Endothelial cell of umbilical vein (primary cell): ENCODE measurements around the gene GHRHR. TPM values are rescaled to one million over a fixed set of nuclear protein-coding genes. Genes with fewer than 3 reads are reported as not detected.

Source experiments
- BruUV-seq: library from RNA; stranded (reverse); fragments of 400-500 nt; replicated peaks from 2 replicates; lab custom pipeline; 2021; lab: Mats Ljungman, UMichigan
- CTCF ChIA-PET: fragments of 300-600, 350-600 bp; sonication (Branson Sonifier 250); formaldehyde crosslinking; loops from one replicate; lab custom pipeline; 2021; ENCODE audit warnings: antibody characterized with exemption, inconsistent platforms; lab: Charles Lee
- POLR2A ChIA-PET: fragments of 300-600, 350-600 bp; sonication (Branson Sonifier 250); formaldehyde crosslinking; loops from one replicate; lab custom pipeline; 2021; ENCODE audit warnings: antibody characterized with exemption, inconsistent platforms; lab: Charles Lee
- DNase-seq: peaks from one replicate; pipeline ENCODE4 v3.0.0-alpha.2; 2011; ENCODE audit warnings: low read depth, low spot score
- FAIRE-seq: peaks from 2 replicates; lab custom pipeline; 2011; peaks lifted over from hg19 to GRCh38; lab: Jason Lieb, UNC
- H2AFZ ChIP-seq: 2 replicates; pipeline ENCODE4 v1.6.0; 2012; ENCODE audit warnings: low read depth, low read length, control low read depth, inconsistent platforms
- H3K27ac ChIP-seq: 2 replicates; pipeline ENCODE4 v1.5.1; 2011; ENCODE audit warnings: low read depth, mild to moderate bottlenecking, control low read depth, low read length, moderate library complexity; ENCODE audit not compliant: insufficient read depth
- H3K27me3 ChIP-seq, 2 experiments: 2 replicates each; pipeline versions ENCODE4 v1.6.0 to v1.6.1; 2011; ENCODE audit warnings: low read length in 2 of 2, mixed read lengths in 1 of 2; ENCODE audit not compliant: control insufficient read depth in 2 of 2, insufficient read depth in 2 of 2
- H3K36me3 ChIP-seq, 2 experiments: 2 replicates in 1 of 2; 3 replicates in 1 of 2; pipeline ENCODE4 v1.5.1; 2011; ENCODE audit warnings: low read length in 2 of 2, mild to moderate bottlenecking in 1 of 2, moderate library complexity in 1 of 2; ENCODE audit not compliant: control insufficient read depth in 2 of 2, insufficient read depth in 2 of 2; ENCODE audit errors: extremely low read depth in 1 of 2
- H3K4me1 ChIP-seq: 3 replicates; pipeline ENCODE4 v1.5.1; 2011; ENCODE audit warnings: mild to moderate bottlenecking, low read length; ENCODE audit not compliant: control insufficient read depth, insufficient read depth; ENCODE audit errors: extremely low read depth
- H3K4me2 ChIP-seq: 2 replicates; pipeline ENCODE4 v1.6.1; 2011; ENCODE audit warnings: low read length, control low read depth, mixed read lengths; ENCODE audit not compliant: insufficient read depth
- H3K4me3 ChIP-seq, 3 experiments: fragments of 200-600 bp in 1 of 3; sonication (generic), shearing (Covaris generic) in 1 of 3; replicated peaks in 1 of 3; 2 replicates each; pipeline ENCODE4 v1.5.1; 2011 to 2016; ENCODE audit warnings: control low read depth in 3 of 3, low read length in 3 of 3, mild to moderate bottlenecking in 2 of 3, inconsistent platforms in 1 of 3, low read depth in 1 of 3, moderate library complexity in 1 of 3; ENCODE audit not compliant: insufficient read depth in 1 of 3
- H3K79me2 ChIP-seq: 2 replicates; pipeline ENCODE4 v1.6.0; 2012; ENCODE audit warnings: low read length, inconsistent platforms; ENCODE audit not compliant: control insufficient read depth, insufficient read depth
- H3K9ac ChIP-seq: replicated peaks from 2 replicates; pipeline ENCODE3; 2011; ENCODE audit warnings: low read length, control low read depth; ENCODE audit not compliant: insufficient read depth; ENCODE audit errors: extremely low read depth
- H3K9me1 ChIP-seq: replicated peaks from 3 replicates; pipeline ENCODE4 v1.6.0; 2011; ENCODE audit warnings: mild to moderate bottlenecking, low read length; ENCODE audit not compliant: control insufficient read depth, insufficient read depth; ENCODE audit errors: extremely low read depth
- H3K9me3 ChIP-seq: replicated peaks from 2 replicates; pipeline ENCODE4 v1.5.1; 2012; ENCODE audit warnings: low read length, inconsistent platforms; ENCODE audit not compliant: control insufficient read depth, insufficient read depth
- H4K20me1 ChIP-seq: replicated peaks from 2 replicates; pipeline ENCODE3; 2011; ENCODE audit warnings: mild to moderate bottlenecking, low read length; ENCODE audit not compliant: control insufficient read depth, insufficient read depth; ENCODE audit errors: extremely low read depth
- EZH2 ChIP-seq: IDR thresholded peaks from 2 replicates; pipeline ENCODE4 v1.6.1; 2012; ENCODE audit warnings: borderline replicate concordance, low read depth, mild to moderate bottlenecking, moderate library complexity, low read length, inconsistent platforms; ENCODE audit not compliant: severe bottlenecking
- GATA2 ChIP-seq: IDR thresholded peaks from 2 replicates; pipeline ENCODE4 v1.7.0; 2011; ENCODE audit warnings: low read depth, mild to moderate bottlenecking, moderate library complexity, mixed read lengths, low read length; ENCODE audit not compliant: insufficient read length, insufficient read depth
- MYC ChIP-seq: IDR thresholded peaks from one replicate; pipeline ENCODE4 v1.6.1; 2011; ENCODE audit warnings: mild to moderate bottlenecking, low read depth, low read length
- POLR2AphosphoS5 ChIP-seq: IDR thresholded peaks from 2 replicates; pipeline ENCODE4 v1.6.1; 2012; ENCODE audit warnings: low read depth, mild to moderate bottlenecking, control low read depth, low read length, moderate library complexity; ENCODE audit not compliant: insufficient read depth
- dilution Hi-C: fragments of 300-500 bp; cut with MboI; formaldehyde crosslinking; loops from one replicate; pipeline ENCODE4 v1.15.0; 2019; ENCODE audit warnings: low sequenced_read_pairs; ENCODE audit not compliant: extremely low pct_ligation_motif_present
- intact Hi-C: fragments of 100-400 bp; cut with micrococcal nuclease; formaldehyde crosslinking; loops from one replicate; pipeline ENCODE4 v1.10.0; 2022
- polyA plus RNA-seq, 4 experiments: library from polyadenylated mRNA; depleted of rRNA in 3 of 4; stranded (reverse) in 3 of 4; unstranded in 1 of 4; fragments of >200 nt; gene quantifications; 2 replicates each; pipeline versions ENCODE4 v1.2.1 to v1.2.3, GENCODE V29; 2011 to 2012; ENCODE audit warnings: missing spikeins in 1 of 4
- total RNA-seq: library from RNA; stranded (reverse); gene quantifications from 2 replicates; pipeline ENCODE4 v1.2.3, GENCODE V29; 2021
- TF ChIP-seq, protein P1 (sequence below): IDR thresholded peaks from 2 replicates; pipeline ENCODE4 v1.6.1; 2011; ENCODE audit not compliant: insufficient read depth, insufficient read length
- TF ChIP-seq, protein P2 (sequence below), 2 donors: IDR thresholded peaks; 1 replicate in 1 of 2; 2 replicates in 1 of 2; pipeline ENCODE4 v1.5.1; 2011; ENCODE audit warnings: low read length in 2 of 2, mild to moderate bottlenecking in 2 of 2, moderate library complexity in 2 of 2, control low read depth in 1 of 2, inconsistent platforms in 1 of 2, low read depth in 1 of 2; ENCODE audit not compliant: insufficient read depth in 1 of 2; ENCODE audit errors: extremely low read depth in 1 of 2

The GHRHR gene
- total and polyA plus RNA-seq, 2 donors (not counting 3 experiments of a cell fraction or from before 2014, with no cell fraction given), result not detected

DNA sequence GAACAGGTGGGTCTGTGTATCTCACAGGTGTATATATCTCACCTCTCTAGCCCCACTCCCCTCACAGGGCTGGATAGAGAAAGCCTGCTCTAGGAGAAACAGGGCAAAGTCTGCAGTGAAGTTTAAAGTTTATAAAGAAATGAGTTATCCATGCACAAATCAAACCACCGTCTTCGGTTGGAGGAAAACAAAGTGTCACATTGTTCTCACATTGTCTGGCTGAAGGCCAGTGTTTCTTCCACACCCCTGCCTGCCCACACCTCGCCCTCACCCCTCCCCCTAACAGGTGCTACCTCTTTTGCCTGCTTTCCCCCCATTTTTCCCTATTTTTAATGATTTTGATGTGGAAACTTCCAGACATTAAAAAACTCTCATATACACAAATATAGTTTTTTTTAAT is 26.3 kb upstream of the GHRHR start:
- TF ChIP-seq, protein P1, sequence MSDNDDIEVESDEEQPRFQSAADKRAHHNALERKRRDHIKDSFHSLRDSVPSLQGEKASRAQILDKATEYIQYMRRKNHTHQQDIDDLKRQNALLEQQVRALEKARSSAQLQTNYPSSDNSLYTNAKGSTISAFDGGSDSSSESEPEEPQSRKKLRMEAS, result no peak
- TF ChIP-seq MYC, result no peak
- no peak for TF ChIP-seq EZH2
- H3K4me3 ChIP-seq, result no peak overlapping the region
- intact Hi-C loops (no loop called here), dilution Hi-C loops (no loop called here)
- no peaks in the 10 kb centered on the region for H3K9me1 ChIP-seq
- H3K27ac ChIP-seq, result no peak overlapping the region
- H4K20me1 ChIP-seq, result no peaks in the 10 kb centered on the region
- no peaks in the 10 kb centered on the region for H3K36me3 ChIP-seq
- no peak overlapping the region for H3K4me2 ChIP-seq
- no peaks in the 10 kb centered on the region for H3K4me1 ChIP-seq
- BruUV-seq, result no TSS peak
- DNase-seq (no peak), FAIRE-seq (no peak)
- no peak overlapping the region for H2AFZ ChIP-seq
- peaks cover 13 to 36% of the 10 kb centered on the region in 2 experiments for H3K27me3 ChIP-seq
- ChIA-PET POLR2A (no interaction called here), CTCF (interaction anchor here (1.5 to 3.5 kb wide), 3 partner anchors 19 to 185 kb away, joined by 3 to 48 read pairs (median 22); partner anchors contain the start of gene AQP1)
- no peak overlapping the region for H3K9ac ChIP-seq
- H3K79me2 ChIP-seq, result no peaks in the 10 kb centered on the region
- H3K9me3 ChIP-seq, result no peaks in the 10 kb centered on the region

DNA sequence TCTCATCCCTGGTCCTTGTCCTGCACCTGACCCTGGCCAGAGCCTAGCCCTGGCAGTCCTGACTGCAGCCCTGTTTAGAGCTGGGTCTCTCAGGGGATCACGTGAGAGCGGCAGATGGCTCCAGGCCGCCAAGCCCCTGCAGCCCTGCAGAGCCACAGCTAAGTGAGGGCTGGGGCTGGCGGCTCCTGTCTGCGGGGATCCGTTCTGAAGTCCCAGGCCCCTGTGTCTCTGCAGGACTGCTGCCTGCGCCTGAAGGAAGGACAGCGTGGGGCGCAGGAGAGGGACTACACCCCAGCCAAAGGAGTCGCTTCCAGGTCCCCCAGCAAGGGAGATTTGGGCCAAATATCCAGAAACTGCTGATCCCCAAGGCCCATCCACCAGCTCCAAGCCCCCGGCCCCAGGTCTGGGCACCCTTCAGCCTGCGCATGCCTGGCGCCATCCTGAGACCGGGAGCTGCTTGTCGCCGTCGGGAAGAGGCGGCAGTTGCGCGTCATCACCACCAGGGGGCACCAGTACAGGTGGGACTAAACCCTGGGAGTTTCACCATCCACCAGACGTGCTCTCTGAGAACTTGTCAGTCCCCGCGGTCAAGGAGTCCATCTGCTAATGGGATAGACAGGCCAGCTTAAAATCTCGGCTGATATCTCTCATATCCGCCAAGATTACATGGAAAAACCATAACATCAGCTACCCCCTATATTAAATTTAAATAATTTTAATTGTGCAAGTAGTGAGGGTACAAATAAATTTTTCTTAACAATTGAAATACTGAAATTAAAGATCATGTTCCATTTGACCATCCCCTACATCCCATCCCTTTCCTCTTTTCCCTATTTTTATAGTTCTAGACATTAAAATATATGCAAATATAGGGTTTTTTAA is 25.1 kb upstream of the GHRHR start:
- Histone ChIP-seq H3K27me3 (peaks cover 14 to 45% of the 10 kb centered on the region in 2 experiments), H2AFZ (no peak overlapping the region), H4K20me1 (no peaks in the 10 kb centered on the region), H3K4me3 (no peak overlapping the region), H3K9me3 (no peaks in the 10 kb centered on the region), H3K4me2 (no peak overlapping the region), H3K79me2 (no peaks in the 10 kb centered on the region), H3K36me3 (no peaks in the 10 kb centered on the region), H3K27ac (no peak overlapping the region), H3K4me1 (no peaks in the 10 kb centered on the region), H3K9ac (no peak overlapping the region), H3K9me1 (no peaks in the 10 kb centered on the region)
- CTCF ChIA-PET, result interaction anchor here (0.5 to 3.5 kb wide), 66 partner anchors 9 to 435 kb away, joined by 3 to 48 read pairs (median 6); partner anchors contain the start of genes AQP1 and GHRHR
- BruUV-seq, result no TSS peak
- POLR2A ChIA-PET, result no interaction called here
- FAIRE-seq (peak; percentile 88), DNase-seq (peak; percentile 78)
- dilution Hi-C loops, result no loop called here
- TF ChIP-seq GATA2 (no peak), EZH2 (peak; percentile 28), POLR2AphosphoS5 (no peak)
- TF ChIP-seq, protein P2, sequence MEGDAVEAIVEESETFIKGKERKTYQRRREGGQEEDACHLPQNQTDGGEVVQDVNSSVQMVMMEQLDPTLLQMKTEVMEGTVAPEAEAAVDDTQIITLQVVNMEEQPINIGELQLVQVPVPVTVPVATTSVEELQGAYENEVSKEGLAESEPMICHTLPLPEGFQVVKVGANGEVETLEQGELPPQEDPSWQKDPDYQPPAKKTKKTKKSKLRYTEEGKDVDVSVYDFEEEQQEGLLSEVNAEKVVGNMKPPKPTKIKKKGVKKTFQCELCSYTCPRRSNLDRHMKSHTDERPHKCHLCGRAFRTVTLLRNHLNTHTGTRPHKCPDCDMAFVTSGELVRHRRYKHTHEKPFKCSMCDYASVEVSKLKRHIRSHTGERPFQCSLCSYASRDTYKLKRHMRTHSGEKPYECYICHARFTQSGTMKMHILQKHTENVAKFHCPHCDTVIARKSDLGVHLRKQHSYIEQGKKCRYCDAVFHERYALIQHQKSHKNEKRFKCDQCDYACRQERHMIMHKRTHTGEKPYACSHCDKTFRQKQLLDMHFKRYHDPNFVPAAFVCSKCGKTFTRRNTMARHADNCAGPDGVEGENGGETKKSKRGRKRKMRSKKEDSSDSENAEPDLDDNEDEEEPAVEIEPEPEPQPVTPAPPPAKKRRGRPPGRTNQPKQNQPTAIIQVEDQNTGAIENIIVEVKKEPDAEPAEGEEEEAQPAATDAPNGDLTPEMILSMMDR (IDR thresholded peaks at IDR 0.05; ENCODE audit: extremely low read depth in 1 of 2, insufficient read depth in 1 of 2, low read depth in 1 of 2, low read length in 2 of 2), result peak; percentile 94 to 96
- intact Hi-C loops, result loop anchor here (1.0 to 2.0 kb wide), 3 partner anchors 36 to 184 kb away; no protein-coding TSS in a partner anchor
